Measurements from ENCODE around the gene NMNAT3. TPM values are rescaled to one million over a fixed set of nuclear protein-coding genes. Genes with fewer than 3 reads are reported as not detected.

NMNAT3 gene
- polyA plus RNA-seq, 1 of the 3 experiments (the other 2 are of a cell fraction) = not detected

- H3K9ac ChIP-seq = no peak overlapping the region
- no peak overlapping the region for H3K4me2 ChIP-seq
- H3K9me3 ChIP-seq = no peaks in the 10 kb centered on the region
- TF ChIP-seq RFX5 (IDR thresholded peaks at IDR 0.05; ENCODE audit: low read length) = no peak
- TF ChIP-seq NFIC (IDR thresholded peaks at IDR 0.05; ENCODE audit: borderline replicate concordance) = no peak
- no peak for TF ChIP-seq TAF1 (IDR thresholded peaks at IDR 0.05; ENCODE audit: borderline replicate concordance, low read depth, low read length)
- no peak overlapping the region for H2AFZ ChIP-seq (ENCODE audit: low read depth)
- H3K79me2 ChIP-seq (ENCODE audit: insufficient read depth) = no peaks in the 10 kb centered on the region
- H3K9me2 ChIP-seq = no peaks in the 10 kb centered on the region
- H3F3A ChIP-seq (replicated peaks; ENCODE audit: insufficient read depth) = no peaks in the 10 kb centered on the region
- H3K27me3 ChIP-seq (ENCODE audit: insufficient read depth) = no peaks in the 10 kb centered on the region
- H3K4me3 ChIP-seq (ENCODE audit: low read depth in 2 of 2, low read length in 1 of 2) = no peak overlapping the region
- H3K27ac ChIP-seq (ENCODE audit: low read depth in 2 of 2, low read length in 1 of 2) = no peak overlapping the region
- POLR2A ChIA-PET = no interaction called here
- 28% methylated on average over 3 of the region's 3 CpGs for WGBS (ENCODE audit: low lambda C conversion rate)
- no peak for DNase-seq
- H3K36me3 ChIP-seq (replicated peaks in 1 of 2; ENCODE audit: control insufficient read depth in 1 of 2, insufficient read depth in 2 of 2, low read length in 1 of 2) = no peaks in the 10 kb centered on the region
- CTCF ChIA-PET = no interaction called here
- no peaks in the 10 kb centered on the region for H4K20me1 ChIP-seq (ENCODE audit: insufficient read depth)
- H3K4me1 ChIP-seq (ENCODE audit: control insufficient read depth in 1 of 2, insufficient read depth in 2 of 2, low read depth in 1 of 2, low read length in 1 of 2) = no peaks in the 10 kb centered on the region
Measured at GRCh38 chr3:139620438-139620837, 57.3 kb downstream of the NMNAT3 start.

GRCh38 chr3:139619484-139619883, 58.3 kb downstream of the NMNAT3 start:
- no peaks in the 10 kb centered on the region for H3K4me1 ChIP-seq (ENCODE audit: control insufficient read depth in 1 of 2, insufficient read depth in 2 of 2, low read depth in 1 of 2, low read length in 1 of 2)
- no peak overlapping the region for H3K4me2 ChIP-seq

More at GRCh38 chr3:139619484-139619883, 58.3 kb downstream of the NMNAT3 start:
- Histone ChIP-seq H3K79me2 (ENCODE audit: insufficient read depth) (no peaks in the 10 kb centered on the region), H3K27ac (ENCODE audit: low read depth in 2 of 2, low read length in 1 of 2) (no peak overlapping the region), H3K36me3 (replicated peaks in 1 of 2; ENCODE audit: control insufficient read depth in 1 of 2, insufficient read depth in 2 of 2, low read length in 1 of 2) (no peaks in the 10 kb centered on the region), H3K27me3 (ENCODE audit: insufficient read depth) (no peaks in the 10 kb centered on the region), H3K4me3 (ENCODE audit: low read depth in 2 of 2, low read length in 1 of 2) (no peak overlapping the region), H3K9me3 (no peaks in the 10 kb centered on the region), H3F3A (replicated peaks; ENCODE audit: insufficient read depth) (no peaks in the 10 kb centered on the region), H3K9me2 (no peaks in the 10 kb centered on the region), H4K20me1 (ENCODE audit: insufficient read depth) (no peaks in the 10 kb centered on the region), H3K9ac (no peak overlapping the region), H2AFZ (ENCODE audit: low read depth) (no peak overlapping the region)
- no peak for TF ChIP-seq MEF2A (IDR thresholded peaks at IDR 0.05; ENCODE audit: borderline replicate concordance, low read depth)
- TF ChIP-seq SMC3 (IDR thresholded peaks at IDR 0.05; ENCODE audit: low read depth, low read length) = no peak
- no peak for TF ChIP-seq EZH2phosphoT487 (IDR thresholded peaks at IDR 0.05; ENCODE audit: borderline replicate concordance, low read depth)
- no peak for TF ChIP-seq GABPA (IDR thresholded peaks at IDR 0.05; ENCODE audit: low read depth)
- TF ChIP-seq CHD2 (IDR thresholded peaks at IDR 0.05; ENCODE audit: low read length, partially characterized antibody) = no peak
- TF ChIP-seq FOXJ3 (CRISPR knock-in tag; IDR thresholded peaks at IDR 0.05) = no peak
- TF ChIP-seq SIN3A (IDR thresholded peaks at IDR 0.05; ENCODE audit: borderline replicate concordance, low read depth, low read length) = no peak
- TF ChIP-seq NRF1 (IDR thresholded peaks at IDR 0.05; ENCODE audit: low read depth, low read length) = no peak
- no peak for TF ChIP-seq GATA2 (CRISPR knock-in tag; IDR thresholded peaks at IDR 0.05)
- no peak for TF ChIP-seq POLR2AphosphoS5 (IDR thresholded peaks at IDR 0.05; ENCODE audit: low read depth, low read length)
- TF ChIP-seq RXRA (IDR thresholded peaks at IDR 0.05; ENCODE audit: borderline replicate concordance, low read depth) = no peak
- TF ChIP-seq RFX5 (IDR thresholded peaks at IDR 0.05; ENCODE audit: low read length) = no peak
- no peak for TF ChIP-seq MAX (IDR thresholded peaks at IDR 0.05; ENCODE audit: low read depth)
- no peak for TF ChIP-seq TEAD4 (IDR thresholded peaks at IDR 0.05; ENCODE audit: borderline replicate concordance, insufficient read depth)
- no peak for TF ChIP-seq REST (IDR thresholded peaks at IDR 0.05; ENCODE audit: low read depth, low read length)
- DNase-seq = no peak
- ChIA-PET CTCF (no interaction called here), POLR2A (no interaction called here)
- 43% methylated on average over 1 of the region's 1 CpG for WGBS (ENCODE audit: low lambda C conversion rate)
